ENCODE measurements around the gene NCK1. TPM values are rescaled to one million over a fixed set of nuclear protein-coding genes. Genes with fewer than 3 reads are reported as not detected.

NCK1 gene
- total and polyA plus RNA-seq, 2 experiments from 2014 or later, result 25.1 to 47.7 TPM

GRCh38 chr3:136939489-136939888, 77.5 kb downstream of the NCK1 start:
- H2AFZ ChIP-seq, result no peak overlapping the region
- 95% methylated on average over 1 of the region's 1 CpG for WGBS (ENCODE audit: low lambda C conversion rate, missing lambda C conversion rate)

GRCh38 chr3:136942803-136943202, 80.8 kb downstream of the NCK1 start:
- H3K79me2 ChIP-seq, result peaks cover 51% of the 10 kb centered on the region
- TF ChIP-seq EZH2phosphoT487 (IDR thresholded peaks at IDR 0.05; ENCODE audit: low read depth, severe bottlenecking, unreplicated experiment) (no peak), EZH2 (IDR thresholded peaks at IDR 0.05; ENCODE audit: borderline replicate concordance) (no peak)
- TF ChIP-seq, protein P1, sequence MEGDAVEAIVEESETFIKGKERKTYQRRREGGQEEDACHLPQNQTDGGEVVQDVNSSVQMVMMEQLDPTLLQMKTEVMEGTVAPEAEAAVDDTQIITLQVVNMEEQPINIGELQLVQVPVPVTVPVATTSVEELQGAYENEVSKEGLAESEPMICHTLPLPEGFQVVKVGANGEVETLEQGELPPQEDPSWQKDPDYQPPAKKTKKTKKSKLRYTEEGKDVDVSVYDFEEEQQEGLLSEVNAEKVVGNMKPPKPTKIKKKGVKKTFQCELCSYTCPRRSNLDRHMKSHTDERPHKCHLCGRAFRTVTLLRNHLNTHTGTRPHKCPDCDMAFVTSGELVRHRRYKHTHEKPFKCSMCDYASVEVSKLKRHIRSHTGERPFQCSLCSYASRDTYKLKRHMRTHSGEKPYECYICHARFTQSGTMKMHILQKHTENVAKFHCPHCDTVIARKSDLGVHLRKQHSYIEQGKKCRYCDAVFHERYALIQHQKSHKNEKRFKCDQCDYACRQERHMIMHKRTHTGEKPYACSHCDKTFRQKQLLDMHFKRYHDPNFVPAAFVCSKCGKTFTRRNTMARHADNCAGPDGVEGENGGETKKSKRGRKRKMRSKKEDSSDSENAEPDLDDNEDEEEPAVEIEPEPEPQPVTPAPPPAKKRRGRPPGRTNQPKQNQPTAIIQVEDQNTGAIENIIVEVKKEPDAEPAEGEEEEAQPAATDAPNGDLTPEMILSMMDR (IDR thresholded peaks at IDR 0.05; ENCODE audit: poor library complexity), result no peak

More at GRCh38 chr3:136939489-136939888, 77.5 kb downstream of the NCK1 start:
- H3K27ac ChIP-seq, result no peak overlapping the region
- peaks cover 69% of the 10 kb centered on the region for H3K79me2 ChIP-seq
- H4K20me1 ChIP-seq (ENCODE audit: insufficient read depth, poor library complexity, severe bottlenecking), result no peaks in the 10 kb centered on the region
- H3K4me2 ChIP-seq, result no peak overlapping the region
- TF ChIP-seq EZH2 (IDR thresholded peaks at IDR 0.05; ENCODE audit: borderline replicate concordance) (no peak), EZH2phosphoT487 (IDR thresholded peaks at IDR 0.05; ENCODE audit: low read depth, severe bottlenecking, unreplicated experiment) (no peak)
- TF ChIP-seq, protein P1 (IDR thresholded peaks at IDR 0.05; ENCODE audit: poor library complexity), result no peak
- H3K9me2 ChIP-seq (replicated peaks; ENCODE audit: insufficient read depth), result no peaks in the 10 kb centered on the region
- H3K9me3 ChIP-seq (ENCODE audit: low read depth), result peaks cover 4% of the 10 kb centered on the region
- H3K4me3 ChIP-seq, result no peak overlapping the region
- H3K27me3 ChIP-seq, result no peaks in the 10 kb centered on the region
- DNase-seq (ENCODE audit: low spot score), result no peak
- no peaks in the 10 kb centered on the region for H3K36me3 ChIP-seq (replicated peaks; ENCODE audit: insufficient read depth, low read depth)
- no peaks in the 10 kb centered on the region for H3K4me1 ChIP-seq (ENCODE audit: insufficient read depth)

DNA sequence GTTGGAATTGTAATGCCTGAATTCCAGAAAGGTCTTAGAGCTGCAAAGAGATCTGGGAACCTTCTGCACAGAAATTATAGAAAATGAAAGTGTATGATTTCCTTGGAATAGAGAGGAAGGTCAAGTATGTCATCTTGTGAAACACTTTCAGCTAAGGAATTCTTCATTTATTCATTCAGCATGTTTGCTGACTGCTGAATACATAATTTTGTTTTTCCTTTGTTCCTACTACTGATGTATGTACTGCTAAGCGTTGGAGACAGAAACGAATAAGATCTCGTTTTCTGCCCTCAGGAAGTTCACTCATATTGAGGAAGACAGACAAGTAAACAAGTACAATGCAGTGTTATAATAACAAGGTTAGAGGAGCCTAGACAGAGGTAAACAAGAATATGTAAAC, 81.4 kb downstream of the NCK1 start:
- TF ChIP-seq, protein P1 (IDR thresholded peaks at IDR 0.05; ENCODE audit: poor library complexity), result no peak
- no peak for TF ChIP-seq EZH2phosphoT487 (IDR thresholded peaks at IDR 0.05; ENCODE audit: low read depth, severe bottlenecking, unreplicated experiment)
- no peak for TF ChIP-seq EZH2 (IDR thresholded peaks at IDR 0.05; ENCODE audit: borderline replicate concordance)
- Histone ChIP-seq H3K4me2 (no peak overlapping the region), H3K9me3 (ENCODE audit: low read depth) (no peaks in the 10 kb centered on the region), H2AFZ (no peak overlapping the region), H3K27me3 (no peaks in the 10 kb centered on the region), H3K9me2 (replicated peaks; ENCODE audit: insufficient read depth) (no peaks in the 10 kb centered on the region), H3K4me3 (no peak overlapping the region), H4K20me1 (ENCODE audit: insufficient read depth, poor library complexity, severe bottlenecking) (no peaks in the 10 kb centered on the region), H3K36me3 (replicated peaks; ENCODE audit: insufficient read depth, low read depth) (no peaks in the 10 kb centered on the region), H3K79me2 (peaks cover 44% of the 10 kb centered on the region), H3K27ac (no peak overlapping the region), H3K4me1 (ENCODE audit: insufficient read depth) (peaks cover 5% of the 10 kb centered on the region)
- no peak for DNase-seq (ENCODE audit: low spot score)
- 83% methylated on average over 3 of the region's 3 CpGs for WGBS (ENCODE audit: low lambda C conversion rate, missing lambda C conversion rate)

More at GRCh38 chr3:136942803-136943202, 80.8 kb downstream of the NCK1 start:
- H3K4me3 ChIP-seq, result no peak overlapping the region
- no peak for DNase-seq (ENCODE audit: low spot score)
- no peaks in the 10 kb centered on the region for H3K9me2 ChIP-seq (replicated peaks; ENCODE audit: insufficient read depth)
- H3K4me2 ChIP-seq, result no peak overlapping the region
- no peak overlapping the region for H2AFZ ChIP-seq
- 95% methylated on average over 1 of the region's 1 CpG for WGBS (ENCODE audit: low lambda C conversion rate, missing lambda C conversion rate)
- H3K36me3 ChIP-seq (replicated peaks; ENCODE audit: insufficient read depth, low read depth), result no peaks in the 10 kb centered on the region
- H3K9me3 ChIP-seq (ENCODE audit: low read depth), result no peaks in the 10 kb centered on the region
- H3K27ac ChIP-seq, result no peak overlapping the region
- H3K27me3 ChIP-seq, result no peaks in the 10 kb centered on the region
- no peaks in the 10 kb centered on the region for H4K20me1 ChIP-seq (ENCODE audit: insufficient read depth, poor library complexity, severe bottlenecking)
- peaks cover 5% of the 10 kb centered on the region for H3K4me1 ChIP-seq (ENCODE audit: insufficient read depth)

DNA sequence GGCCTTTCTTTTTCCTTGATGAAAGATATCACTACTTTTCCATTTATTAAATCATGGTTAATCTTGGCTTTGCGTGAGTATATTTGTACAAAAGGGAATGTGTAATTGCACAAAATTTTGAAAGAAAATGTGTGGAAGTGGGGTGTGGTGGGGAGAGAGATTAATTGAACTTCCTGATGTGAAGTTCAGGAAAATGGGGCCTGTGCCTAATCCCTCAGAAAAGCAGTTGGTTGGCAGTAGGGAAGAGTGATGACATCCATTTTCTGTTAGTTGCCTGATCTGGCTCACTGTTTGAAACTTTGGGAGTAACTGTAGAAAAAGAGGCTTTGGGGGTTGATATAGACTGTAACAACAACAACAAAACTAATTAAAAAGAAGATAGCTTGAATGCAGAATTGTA, 85.0 kb downstream of the NCK1 start:
- no peaks in the 10 kb centered on the region for H4K20me1 ChIP-seq (ENCODE audit: insufficient read depth, poor library complexity, severe bottlenecking)
- 97% methylated on average over 1 of the region's 1 CpG for WGBS (ENCODE audit: low lambda C conversion rate, missing lambda C conversion rate)
- TF ChIP-seq, protein P1 (IDR thresholded peaks at IDR 0.05; ENCODE audit: poor library complexity), result no peak
- no peak for TF ChIP-seq EZH2phosphoT487 (IDR thresholded peaks at IDR 0.05; ENCODE audit: low read depth, severe bottlenecking, unreplicated experiment)
- no peak for TF ChIP-seq EZH2 (IDR thresholded peaks at IDR 0.05; ENCODE audit: borderline replicate concordance)

More for the DNA sequence above, 85.0 kb downstream of the NCK1 start:
- Histone ChIP-seq H3K9me2 (replicated peaks; ENCODE audit: insufficient read depth) (no peaks in the 10 kb centered on the region), H3K27ac (no peak overlapping the region), H3K9me3 (ENCODE audit: low read depth) (no peaks in the 10 kb centered on the region), H3K79me2 (peaks cover 11% of the 10 kb centered on the region), H3K36me3 (replicated peaks; ENCODE audit: insufficient read depth, low read depth) (no peaks in the 10 kb centered on the region), H3K4me2 (no peak overlapping the region), H3K4me1 (ENCODE audit: insufficient read depth) (peaks cover 5% of the 10 kb centered on the region), H3K4me3 (no peak overlapping the region), H2AFZ (no peak overlapping the region), H3K27me3 (no peaks in the 10 kb centered on the region)
- DNase-seq (ENCODE audit: low spot score), result no peak

Data from hepatocyte (in vitro differentiated cells).